ENCODE data around the gene ZDHHC8.

ZDHHC8 gene

GRCh38 chr22:20131597-20131858, at the start of gene ZDHHC8:
ZDHHC8 (plus strand) TSS chr22:20131804; CDS start chr22:20131948, 144 bp downstream.
- peak in 1 of 3 experiments; percentile 52 for DNase-seq (ENCODE audit: low read depth in 3 of 3)

- DNase-seq (ENCODE audit: low read depth in 3 of 3): no peak
Measured at GRCh38 chr22:20083157-20083890, 48.3 kb upstream of the ZDHHC8 start.

- DNase-seq (ENCODE audit: low read depth in 3 of 3): no peak
Measured at GRCh38 chr22:20083891-20084546, 47.6 kb upstream of the ZDHHC8 start.

- no peak for DNase-seq (ENCODE audit: low read depth in 3 of 3)
Measured at GRCh38 chr22:20084547-20085413, 46.8 kb upstream of the ZDHHC8 start.

- no peak for DNase-seq (ENCODE audit: low read depth in 3 of 3)
Measured at GRCh38 chr22:20085651-20086050, 46.0 kb upstream of the ZDHHC8 start.

- no peak for DNase-seq (ENCODE audit: low read depth in 3 of 3)
Measured at GRCh38 chr22:20086101-20086599, 45.5 kb upstream of the ZDHHC8 start.

GRCh38 chr22:20086763-20087162, 44.8 kb upstream of the ZDHHC8 start:
- DNase-seq (ENCODE audit: low read depth in 3 of 3): no peak

- DNase-seq (ENCODE audit: low read depth in 3 of 3): no peak
Measured at GRCh38 chr22:20087319-20088262, 44.0 kb upstream of the ZDHHC8 start.

- DNase-seq (ENCODE audit: low read depth in 3 of 3): no peak
Measured at GRCh38 chr22:20088263-20088648, 43.3 kb upstream of the ZDHHC8 start.

- DNase-seq (ENCODE audit: low read depth in 3 of 3): no peak
Measured at GRCh38 chr22:20089226-20089976, 42.2 kb upstream of the ZDHHC8 start.

- no peak for DNase-seq (ENCODE audit: low read depth in 3 of 3)
Measured at GRCh38 chr22:20089977-20090729, 41.5 kb upstream of the ZDHHC8 start.

- no peak for DNase-seq (ENCODE audit: low read depth in 3 of 3)
Measured at GRCh38 chr22:20090730-20091240, 40.8 kb upstream of the ZDHHC8 start.

GRCh38 chr22:20091690-20092476, 39.7 kb upstream of the ZDHHC8 start:
- DNase-seq (ENCODE audit: low read depth in 3 of 3): no peak

- no peak for DNase-seq (ENCODE audit: low read depth in 3 of 3)
Measured at GRCh38 chr22:20092477-20092854, 39.1 kb upstream of the ZDHHC8 start.

GRCh38 chr22:20093418-20094196, 38.0 kb upstream of the ZDHHC8 start:
- DNase-seq (ENCODE audit: low read depth in 3 of 3): no peak

- no peak for DNase-seq (ENCODE audit: low read depth in 3 of 3)
Measured at GRCh38 chr22:20094197-20094807, 37.3 kb upstream of the ZDHHC8 start.

GRCh38 chr22:20095521-20095920, 36.1 kb upstream of the ZDHHC8 start:
- DNase-seq (ENCODE audit: low read depth in 3 of 3): no peak

Measured in stimulated activated CD4-positive, alpha-beta T cell treated with anti-CD3 and anti-CD28 coated beads, TNF-alpha, amount 100 ng/mL, for 4 hours (primary cell).